GM12874 (cell line): ENCODE data around the gene HOXD3.

Experiments
- TF ChIP-seq, protein P1 (sequence below): IDR thresholded peaks from 2 replicates; pipeline ENCODE4 v1.5.1; 2011; ENCODE audit warnings: low read depth, mild to moderate bottlenecking, control low read depth, low read length, moderate library complexity; ENCODE audit not compliant: insufficient read depth

Gene HOXD3

DNA sequence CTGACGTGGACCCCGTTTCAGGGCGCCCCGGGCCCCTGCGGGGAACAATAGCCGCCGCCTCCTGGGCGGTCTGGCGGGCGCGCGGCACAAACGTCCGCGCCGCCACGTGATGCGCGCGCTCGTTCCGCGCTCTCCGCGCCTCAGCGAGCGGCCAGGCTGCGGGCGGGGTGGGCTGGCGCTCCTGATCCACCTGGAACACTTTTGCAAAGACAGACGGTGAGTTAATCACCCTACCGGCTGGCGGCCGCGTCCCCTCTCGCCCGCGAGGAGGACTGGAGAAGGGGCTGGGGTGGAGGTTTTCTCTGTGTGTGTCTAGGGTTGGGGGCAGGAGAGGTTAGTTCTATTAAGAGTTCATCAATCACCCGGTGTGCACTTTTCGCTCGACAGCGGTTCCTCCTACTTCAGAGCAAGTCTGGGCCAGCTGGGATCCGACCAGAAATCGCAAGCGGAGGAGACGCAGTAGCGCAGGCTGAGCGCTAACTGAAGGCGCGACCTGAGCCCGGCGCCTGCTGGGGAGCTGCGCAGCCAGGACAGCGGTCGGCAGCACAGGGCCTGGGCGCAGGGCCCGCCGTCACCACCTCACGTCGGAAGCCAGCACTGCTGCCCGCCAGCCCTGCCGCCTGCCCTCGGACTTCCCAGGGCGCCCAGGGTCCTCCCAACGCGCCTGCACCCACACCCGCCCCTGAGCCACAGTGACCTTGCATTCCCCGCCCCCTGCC is 21.1 kb downstream of the HOXD3 start:
- TF ChIP-seq, protein P1, sequence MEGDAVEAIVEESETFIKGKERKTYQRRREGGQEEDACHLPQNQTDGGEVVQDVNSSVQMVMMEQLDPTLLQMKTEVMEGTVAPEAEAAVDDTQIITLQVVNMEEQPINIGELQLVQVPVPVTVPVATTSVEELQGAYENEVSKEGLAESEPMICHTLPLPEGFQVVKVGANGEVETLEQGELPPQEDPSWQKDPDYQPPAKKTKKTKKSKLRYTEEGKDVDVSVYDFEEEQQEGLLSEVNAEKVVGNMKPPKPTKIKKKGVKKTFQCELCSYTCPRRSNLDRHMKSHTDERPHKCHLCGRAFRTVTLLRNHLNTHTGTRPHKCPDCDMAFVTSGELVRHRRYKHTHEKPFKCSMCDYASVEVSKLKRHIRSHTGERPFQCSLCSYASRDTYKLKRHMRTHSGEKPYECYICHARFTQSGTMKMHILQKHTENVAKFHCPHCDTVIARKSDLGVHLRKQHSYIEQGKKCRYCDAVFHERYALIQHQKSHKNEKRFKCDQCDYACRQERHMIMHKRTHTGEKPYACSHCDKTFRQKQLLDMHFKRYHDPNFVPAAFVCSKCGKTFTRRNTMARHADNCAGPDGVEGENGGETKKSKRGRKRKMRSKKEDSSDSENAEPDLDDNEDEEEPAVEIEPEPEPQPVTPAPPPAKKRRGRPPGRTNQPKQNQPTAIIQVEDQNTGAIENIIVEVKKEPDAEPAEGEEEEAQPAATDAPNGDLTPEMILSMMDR: no peak

DNA sequence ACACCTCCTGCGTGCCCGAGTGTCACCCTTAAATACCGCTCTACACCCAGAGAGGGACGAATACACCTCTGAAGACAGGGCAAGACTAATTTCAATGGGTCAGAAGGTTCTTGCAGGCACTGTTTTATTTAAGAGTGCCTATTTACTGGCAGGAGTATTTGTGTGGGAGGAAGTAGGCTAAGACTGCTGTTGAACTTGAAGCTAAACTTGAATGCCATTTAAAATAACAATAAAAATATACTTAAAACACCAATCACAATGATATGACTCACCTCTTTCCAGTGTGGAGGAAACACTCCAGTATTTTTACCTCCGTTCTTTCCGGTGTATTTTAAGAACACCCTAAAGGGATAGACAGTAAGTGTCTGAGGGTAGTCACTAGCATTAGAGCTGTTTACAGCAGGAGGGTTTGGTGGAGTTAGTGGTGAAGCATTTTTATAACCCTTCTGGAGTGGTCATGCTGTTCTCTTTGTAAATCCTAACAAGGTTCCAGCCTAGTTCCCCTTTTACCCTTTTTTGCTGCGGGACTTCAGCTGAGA is 21.7 kb downstream of the HOXD3 start:
- TF ChIP-seq, protein P1: no peak

DNA sequence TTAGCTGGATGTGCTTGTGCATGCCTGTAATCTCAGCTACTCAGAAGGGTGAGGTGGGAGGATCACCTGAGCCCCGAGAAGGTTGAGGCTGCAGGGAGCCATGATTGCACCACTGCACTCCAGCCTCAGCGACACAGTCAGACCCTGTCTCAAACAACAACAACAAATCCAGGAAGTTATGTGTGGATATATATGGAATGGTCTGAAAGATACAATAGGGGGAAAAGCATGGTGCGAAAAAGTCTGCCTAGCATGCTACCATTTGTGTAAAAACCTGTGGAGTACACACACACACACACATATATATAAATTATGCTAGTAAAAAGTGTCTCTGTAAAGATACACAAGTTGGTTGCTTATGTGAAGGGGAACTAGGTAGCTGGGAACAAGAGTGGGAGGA is 24.4 kb downstream of the HOXD3 start:
- TF ChIP-seq, protein P1: no peak

DNA sequence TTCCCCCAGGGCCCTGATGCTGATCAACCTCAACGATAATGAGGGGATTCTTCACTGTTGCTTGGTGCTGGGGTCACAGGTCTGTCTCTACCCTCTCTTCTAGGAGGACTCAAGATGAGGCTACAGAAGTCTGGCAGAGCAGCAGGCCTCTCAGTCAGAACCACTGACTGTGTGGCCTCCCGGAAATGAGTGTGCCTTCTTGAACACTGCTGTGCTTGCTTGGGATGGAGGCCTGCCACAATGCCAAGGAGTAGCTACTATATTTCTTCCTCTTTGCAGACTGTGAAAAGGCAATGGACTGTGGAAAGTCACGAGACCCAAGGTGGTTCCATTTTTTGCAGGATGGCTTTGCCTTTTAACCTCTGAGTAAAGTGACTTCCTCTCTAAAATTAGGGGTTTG is 25.6 kb downstream of the HOXD3 start:
- TF ChIP-seq, protein P1: no peak

DNA sequence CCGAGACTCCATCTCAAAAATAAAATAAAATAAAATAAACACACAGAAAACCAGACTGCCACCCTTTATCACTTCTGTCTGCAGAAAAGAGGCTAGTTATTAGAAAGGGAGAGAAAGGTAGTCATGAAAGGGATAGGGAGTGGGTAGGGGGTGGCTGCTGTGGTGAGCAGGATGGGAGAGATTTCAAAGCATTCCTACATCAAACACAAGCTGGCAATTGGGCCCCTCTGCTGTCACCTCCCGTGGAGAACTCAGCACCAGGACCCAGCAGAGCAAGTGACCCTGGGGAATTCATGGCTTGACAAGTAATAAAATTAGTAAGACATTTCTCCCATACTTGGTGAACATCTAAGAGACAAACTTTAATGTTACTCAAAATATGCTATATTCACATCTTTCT is 27.6 kb downstream of the HOXD3 start:
- TF ChIP-seq, protein P1: no peak

DNA sequence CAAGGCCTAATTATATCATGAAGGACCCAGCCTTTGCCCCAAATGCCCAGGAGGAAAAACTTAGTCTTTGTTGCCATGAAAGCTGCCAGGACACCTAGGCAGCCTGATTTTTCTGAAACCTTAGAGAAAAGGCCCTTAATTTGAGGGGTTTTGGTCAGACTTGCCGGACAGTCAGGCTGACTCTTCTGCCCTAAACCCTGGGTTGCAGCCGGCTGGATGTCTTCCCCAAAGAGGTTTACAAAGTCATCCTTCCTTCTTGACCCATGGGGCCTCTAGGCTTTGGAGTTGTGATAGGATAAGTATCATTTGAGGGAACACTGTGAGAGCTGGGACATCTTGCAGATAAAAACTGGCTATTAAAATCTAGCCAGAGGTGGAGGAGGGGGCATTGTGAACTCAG is 28.9 kb downstream of the HOXD3 start:
- TF ChIP-seq, protein P1: no peak

DNA sequence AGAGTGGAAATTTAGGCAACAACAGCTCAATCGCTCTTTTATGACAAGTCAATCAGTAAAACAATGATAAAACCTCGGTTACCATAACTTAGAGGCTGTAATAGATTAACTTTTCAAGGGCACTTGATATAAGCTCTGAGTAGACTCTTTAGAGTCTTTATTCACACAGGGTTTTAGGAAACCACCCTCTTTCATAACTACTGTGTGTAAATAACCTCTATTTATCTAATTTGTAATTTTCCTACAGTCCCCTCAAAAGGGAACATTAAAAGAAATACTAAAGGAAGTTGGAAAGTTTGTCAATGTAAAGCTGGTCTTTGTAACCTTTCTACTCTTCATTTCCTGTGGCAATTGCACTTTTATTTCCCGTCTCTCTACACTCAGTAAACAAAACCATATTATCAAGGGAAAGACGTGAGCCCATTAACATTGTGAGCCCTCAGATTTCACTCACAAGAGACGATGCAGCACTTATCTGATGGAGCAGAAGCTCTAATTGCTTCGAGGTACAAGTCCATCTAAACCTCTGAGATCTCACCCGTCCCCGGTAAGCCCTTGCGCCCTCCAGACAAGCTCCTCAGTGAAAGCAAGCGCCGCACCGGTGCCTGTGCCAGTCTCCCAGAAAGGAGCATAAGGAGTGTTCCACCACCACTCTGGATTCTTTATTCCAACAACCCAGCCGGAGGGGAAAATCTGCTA is 30.2 kb downstream of the HOXD3 start:
- TF ChIP-seq, protein P1: no peak
